HUES64 (cell line): ENCODE data around the gene COL9A3.

Source experiments
- H3K27ac ChIP-seq: 2 replicates; pipeline ENCODE4 v1.7.0; 2013; ENCODE audit warnings: low read depth, low read length, inconsistent platforms
- H3K27me3 ChIP-seq: 2 replicates; pipeline ENCODE4 v1.6.1; 2013; ENCODE audit warnings: mild to moderate bottlenecking, low read length; ENCODE audit not compliant: insufficient read depth
- H3K36me3 ChIP-seq: 2 replicates; pipeline ENCODE4 v1.6.1; 2013; ENCODE audit warnings: mild to moderate bottlenecking, low read length; ENCODE audit not compliant: insufficient read depth
- H3K4me1 ChIP-seq: 2 replicates; pipeline ENCODE4 v1.6.1; 2013; ENCODE audit warnings: mild to moderate bottlenecking, low read length, moderate library complexity; ENCODE audit not compliant: insufficient read depth
- H3K4me3 ChIP-seq: 2 replicates; pipeline ENCODE4 v1.5.1; 2013; ENCODE audit warnings: mild to moderate bottlenecking, low read length, moderate library complexity
- H3K9ac ChIP-seq: 2 replicates; pipeline ENCODE4 v1.6.1; 2013; ENCODE audit warnings: mild to moderate bottlenecking, low read depth, low read length
- H3K9me3 ChIP-seq: 2 replicates; pipeline ENCODE4 v1.6.1; 2013; ENCODE audit warnings: low read depth, low read length; ENCODE audit not compliant: insufficient read depth
- whole genome bisulfite sequencing: fragments of 150-250, 120-280 bp; methylation state at CpG from one replicate; pipeline ENCODE4 v1.1.7; 2013; ENCODE audit warnings: missing lambda C conversion rate; 5-methylcytosine and 5-hydroxymethylcytosine counted together

Gene COL9A3

GRCh38 chr20:62874964-62875344 lies 58.1 kb downstream of the COL9A3 start:
- H3K36me3 ChIP-seq, result no peaks in the 10 kb centered on the region
- H3K9ac ChIP-seq, result no peak overlapping the region
- peaks cover 5% of the 10 kb centered on the region; the same call in 1 of the 2 replicates for H3K27me3 ChIP-seq
- no peak overlapping the region; the same call in 1 of the 2 replicates for H3K27ac ChIP-seq
- H3K9me3 ChIP-seq, result no peaks in the 10 kb centered on the region
- H3K4me3 ChIP-seq, result no peak overlapping the region
- peaks cover 15% of the 10 kb centered on the region for H3K4me1 ChIP-seq
- WGBS, result 85% methylated on average over 7 of the region's 14 CpGs

- Histone ChIP-seq H3K4me1 (peaks cover 15% of the 10 kb centered on the region), H3K27ac (peak overlapping the region; percentile 22; the same call in 1 of the 2 replicates), H3K4me3 (no peak overlapping the region), H3K9me3 (no peaks in the 10 kb centered on the region), H3K27me3 (peaks cover 5% of the 10 kb centered on the region; the same call in 1 of the 2 replicates), H3K36me3 (no peaks in the 10 kb centered on the region), H3K9ac (0 out of 2 replicates have a peak overlapping the region, but pooled peaks have one; percentile 43)
- 39% methylated on average over 34 of the region's 34 CpGs for WGBS
Measured at GRCh38 chr20:62875419-62876361, 58.8 kb downstream of the COL9A3 start.

- no peak overlapping the region for H3K27ac ChIP-seq
- H3K9me3 ChIP-seq, result no peaks in the 10 kb centered on the region
- H3K4me1 ChIP-seq, result peaks cover 15% of the 10 kb centered on the region
- H3K27me3 ChIP-seq, result peaks cover 5% of the 10 kb centered on the region; the same call in 1 of the 2 replicates
- WGBS, result 94% methylated on average over 13 of the region's 13 CpGs
- no peak overlapping the region for H3K9ac ChIP-seq
- peaks cover 2% of the 10 kb centered on the region; the same call in 1 of the 2 replicates for H3K36me3 ChIP-seq
- H3K4me3 ChIP-seq, result no peak overlapping the region
Measured at GRCh38 chr20:62876501-62876901, 59.7 kb downstream of the COL9A3 start.

GRCh38 chr20:62876902-62877816 lies 60.3 kb downstream of the COL9A3 start:
- H3K9me3 ChIP-seq, result no peaks in the 10 kb centered on the region
- peaks cover 5% of the 10 kb centered on the region; the same call in 1 of the 2 replicates for H3K36me3 ChIP-seq
- H3K4me3 ChIP-seq, result no peak overlapping the region
- H3K4me1 ChIP-seq, result peaks cover 15% of the 10 kb centered on the region
- H3K9ac ChIP-seq, result no peak overlapping the region
- H3K27ac ChIP-seq, result no peak overlapping the region
- 94% methylated on average over 48 of the region's 48 CpGs for WGBS
- H3K27me3 ChIP-seq, result peaks cover 5% of the 10 kb centered on the region; the same call in 1 of the 2 replicates

- Histone ChIP-seq H3K9me3 (no peaks in the 10 kb centered on the region), H3K27ac (no peak overlapping the region), H3K27me3 (peaks cover 5% of the 10 kb centered on the region; the same call in 1 of the 2 replicates), H3K36me3 (peaks cover 5% of the 10 kb centered on the region; the same call in 1 of the 2 replicates), H3K4me1 (peaks cover 15% of the 10 kb centered on the region), H3K4me3 (peak overlapping the region; percentile 45; the same call in 1 of the 2 replicates), H3K9ac (no peak overlapping the region)
- 77% methylated on average over 19 of the region's 20 CpGs for WGBS
Measured at GRCh38 chr20:62878244-62879038, 61.6 kb downstream of the COL9A3 start.

- Histone ChIP-seq H3K4me3 (peak overlapping the region; percentile 45), H3K9me3 (no peaks in the 10 kb centered on the region), H3K27ac (peak overlapping the region; percentile 45; the same call in 1 of the 2 replicates), H3K27me3 (peaks cover 5% of the 10 kb centered on the region; the same call in 1 of the 2 replicates), H3K36me3 (peaks cover 5% of the 10 kb centered on the region; the same call in 1 of the 2 replicates), H3K9ac (peak overlapping the region; percentile 53; the same call in 1 of the 2 replicates), H3K4me1 (peaks cover 17% of the 10 kb centered on the region)
- 80% methylated on average over 80 of the region's 80 CpGs for WGBS
Measured at GRCh38 chr20:62879275-62880146, 62.7 kb downstream of the COL9A3 start.

- WGBS, result 95% methylated on average over 37 of the region's 37 CpGs
- H3K4me1 ChIP-seq, result peaks cover 20% of the 10 kb centered on the region
- H3K27me3 ChIP-seq, result peaks cover 5% of the 10 kb centered on the region; the same call in 1 of the 2 replicates
- H3K9me3 ChIP-seq, result no peaks in the 10 kb centered on the region
- no peak overlapping the region for H3K4me3 ChIP-seq
- peaks cover 5% of the 10 kb centered on the region; the same call in 1 of the 2 replicates for H3K36me3 ChIP-seq
- no peak overlapping the region for H3K9ac ChIP-seq
- H3K27ac ChIP-seq, result no peak overlapping the region
Measured at GRCh38 chr20:62880147-62880934, 63.5 kb downstream of the COL9A3 start.

- Histone ChIP-seq H3K27me3 (peaks cover 5% of the 10 kb centered on the region; the same call in 1 of the 2 replicates), H3K9ac (no peak overlapping the region), H3K4me3 (no peak overlapping the region), H3K9me3 (no peaks in the 10 kb centered on the region), H3K4me1 (peaks cover 20% of the 10 kb centered on the region), H3K27ac (no peak overlapping the region), H3K36me3 (peaks cover 5% of the 10 kb centered on the region; the same call in 1 of the 2 replicates)
- 95% methylated on average over 45 of the region's 45 CpGs for WGBS
Measured at GRCh38 chr20:62880935-62881661, 64.2 kb downstream of the COL9A3 start.
